A673 (cell line): Measurements from ENCODE around the gene APBB2. TPM values are rescaled to one million over a fixed set of nuclear protein-coding genes. Genes with fewer than 3 reads are reported as not detected.

Source experiments
- BruUV-seq: library from RNA; stranded (reverse); fragments of 400-500 nt; replicated peaks from 2 replicates; lab custom pipeline; 2021; lab: Mats Ljungman, UMichigan
- CTCF ChIA-PET: fragments of 300-600 bp; sonication (Branson Sonifier 250); formaldehyde crosslinking; loops from one replicate; lab custom pipeline; 2022; ENCODE audit warnings: antibody characterized with exemption; lab: Charles Lee
- POLR2A ChIA-PET: fragments of 300-600 bp; sonication (Branson Sonifier 250); formaldehyde crosslinking; loops from one replicate; lab custom pipeline; 2022; ENCODE audit warnings: antibody characterized with exemption; ENCODE audit not compliant: low non-redundant PET; lab: Charles Lee
- DNase-seq: peaks from one replicate; pipeline ENCODE4 v3.0.0-alpha.2; 2015; ENCODE audit warnings: low spot score
- H3K27ac ChIP-seq: fragments of 200-600 bp; sonication (generic); 2 replicates; pipeline ENCODE4 v1.5.1; 2016; ENCODE audit warnings: mixed run types, low read depth, mild to moderate bottlenecking, mixed read lengths, antibody characterized with exemption, low read length; ENCODE audit not compliant: poor library complexity, severe bottlenecking
- H3K27me3 ChIP-seq: fragments of 200-600 bp; sonication (generic); replicated peaks from 2 replicates; pipeline ENCODE4 v1.6.1; 2017; ENCODE audit warnings: mixed run types, low read depth, mild to moderate bottlenecking, mixed read lengths, antibody characterized with exemption, low read length; ENCODE audit not compliant: insufficient read depth, poor library complexity
- H3K36me3 ChIP-seq: fragments of 200-600 bp; sonication (generic); 2 replicates; pipeline ENCODE4 v1.6.1; 2016; ENCODE audit warnings: mixed run types, mild to moderate bottlenecking, mixed read lengths, antibody characterized with exemption, low read length; ENCODE audit not compliant: insufficient read depth, poor library complexity, severe bottlenecking
- H3K4me1 ChIP-seq: fragments of 200-600 bp; sonication (generic); 2 replicates; pipeline ENCODE4 v1.6.1; 2017; ENCODE audit warnings: mixed run types, mild to moderate bottlenecking, mixed read lengths, antibody characterized with exemption, low read length; ENCODE audit not compliant: insufficient read depth, poor library complexity, severe bottlenecking
- H3K4me3 ChIP-seq: fragments of 200-600 bp; sonication (generic); 2 replicates; pipeline ENCODE4 v1.5.1; 2016; ENCODE audit warnings: low read depth, mixed run types, mild to moderate bottlenecking, mixed read lengths, low read length; ENCODE audit not compliant: poor library complexity, severe bottlenecking
- H3K9me3 ChIP-seq: fragments of 200-600 bp; sonication (generic); 2 replicates; pipeline ENCODE4 v1.6.1; 2016; ENCODE audit warnings: mixed run types, low read depth, mild to moderate bottlenecking, mixed read lengths, antibody characterized with exemption, low read length; ENCODE audit not compliant: poor library complexity, severe bottlenecking
- CTCF ChIP-seq: fragments of 300-800, 200-600 bp; sonication (generic); conservative IDR thresholded peaks from 2 replicates; pipeline ENCODE4 v1.5.1; 2017; ENCODE audit warnings: low read depth, mild to moderate bottlenecking, antibody characterized with exemption, low read length, moderate library complexity, mixed read lengths
- EZH2 ChIP-seq: fragments of 200-600 bp; sonication (generic); IDR thresholded peaks from 2 replicates; pipeline ENCODE4 v1.6.1; 2017; ENCODE audit warnings: borderline replicate concordance, low read depth, mild to moderate bottlenecking, mixed read lengths, antibody characterized with exemption, low read length; ENCODE audit not compliant: poor library complexity, severe bottlenecking
- intact Hi-C: fragments of 100-400 bp; cut with micrococcal nuclease; formaldehyde crosslinking; loops from one replicate; pipeline ENCODE4 v1.10.0; 2022; ENCODE audit not compliant: unreplicated experiment
- total RNA-seq: library from RNA; stranded (reverse); gene quantifications from 2 replicates; pipeline ENCODE4 v1.2.3, GENCODE V29; 2021

APBB2 gene
- total RNA-seq, 1 experiment from 2014 or later = 10.3 TPM

- no peak for DNase-seq
- intact Hi-C loops = no loop called here
- POLR2A ChIA-PET = no interaction called here
Measured at GRCh38 chr4:41177016-41177415, 37.3 kb downstream of the APBB2 start.

GRCh38 chr4:41176340-41176739 lies 38.0 kb downstream of the APBB2 start:
- CTCF ChIA-PET = no interaction called here
- POLR2A ChIA-PET = no interaction called here
- no TSS peak for BruUV-seq

More at GRCh38 chr4:41177016-41177415, 37.3 kb downstream of the APBB2 start:
- H3K27me3 ChIP-seq = peaks cover 5% of the 10 kb centered on the region
- no peak overlapping the region for H3K4me3 ChIP-seq
- H3K36me3 ChIP-seq = no peaks in the 10 kb centered on the region
- H3K9me3 ChIP-seq = no peaks in the 10 kb centered on the region
- CTCF ChIA-PET = no interaction called here
- TF ChIP-seq EZH2 (no peak), CTCF (no peak)
- BruUV-seq = no TSS peak
- H3K27ac ChIP-seq = no peak overlapping the region
- no peaks in the 10 kb centered on the region for H3K4me1 ChIP-seq

GRCh38 chr4:41175794-41176193 lies 38.5 kb downstream of the APBB2 start:
- Histone ChIP-seq H3K4me1 (no peaks in the 10 kb centered on the region), H3K27me3 (peaks cover 5% of the 10 kb centered on the region), H3K4me3 (no peak overlapping the region), H3K27ac (no peak overlapping the region), H3K9me3 (no peaks in the 10 kb centered on the region), H3K36me3 (no peaks in the 10 kb centered on the region)
- ChIA-PET CTCF (no interaction called here), POLR2A (no interaction called here)
- BruUV-seq = no TSS peak
- intact Hi-C loops = no loop called here
- no peak for DNase-seq
- TF ChIP-seq CTCF (no peak), EZH2 (no peak)

More at GRCh38 chr4:41176340-41176739, 38.0 kb downstream of the APBB2 start:
- TF ChIP-seq CTCF (no peak), EZH2 (no peak)
- H3K4me3 ChIP-seq = no peak overlapping the region
- H3K9me3 ChIP-seq = no peaks in the 10 kb centered on the region
- H3K27me3 ChIP-seq = peaks cover 5% of the 10 kb centered on the region
- no peak overlapping the region for H3K27ac ChIP-seq
- intact Hi-C loops = no loop called here
- no peaks in the 10 kb centered on the region for H3K36me3 ChIP-seq
- H3K4me1 ChIP-seq = no peaks in the 10 kb centered on the region
- no peak for DNase-seq
